ENCODE measurements around the gene DERL2.

DNA sequence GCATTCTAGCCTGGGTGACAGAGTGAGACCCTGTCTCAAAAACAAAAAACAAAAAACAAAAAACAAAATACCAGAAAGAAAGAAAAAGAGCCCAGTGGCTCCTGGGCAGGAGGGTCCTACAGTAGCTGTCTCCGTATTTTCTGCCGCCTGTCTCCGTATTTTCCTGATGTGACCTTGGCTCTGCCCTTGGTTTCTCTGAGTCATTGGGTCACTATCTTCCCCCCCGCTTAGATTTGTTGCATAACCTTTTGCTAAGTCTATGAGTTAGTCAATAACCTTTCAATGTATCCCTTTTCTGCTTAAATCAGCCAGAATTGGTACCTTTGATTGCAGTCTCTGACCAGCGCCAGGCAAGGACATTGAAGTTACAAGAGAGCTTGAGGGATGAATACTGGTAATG, 37.3 kb upstream of the DERL2 start:
- TF ChIP-seq ZNF444 (CRISPR knock-in tag; IDR thresholded peaks at IDR 0.05): no peak
- TF ChIP-seq EGR1 (conservative IDR thresholded peaks at IDR 0.05): no peak
- TF ChIP-seq POLR2A (conservative IDR thresholded peaks at IDR 0.05): no peak
- no peak for TF ChIP-seq NCOA2 (IDR thresholded peaks at IDR 0.05; ENCODE audit: partially characterized antibody in 2 of 2)
- TF ChIP-seq ZHX1 (conservative IDR thresholded peaks at IDR 0.05; ENCODE audit: low read length): no peak
- TF ChIP-seq CTCF (IDR thresholded peaks at IDR 0.05 in 2 of 3, conservative IDR thresholded peaks at IDR 0.05 in 1 of 3; ENCODE audit: insufficient read depth in 2 of 3, low read depth in 1 of 3, low read length in 3 of 3): no peak
- no peak for TF ChIP-seq GTF3C2 (IDR thresholded peaks at IDR 0.05; ENCODE audit: borderline replicate concordance, extremely low read depth, insufficient read length)
- TF ChIP-seq JUNB (CRISPR knock-in tag; conservative IDR thresholded peaks at IDR 0.05): no peak
